Keratinocyte (primary cell): ENCODE data around the gene EFHD1. TPM values are rescaled to one million over a fixed set of nuclear protein-coding genes. Genes with fewer than 3 reads are reported as not detected.

Source experiments
- DNase-seq: peaks from one replicate; pipeline ENCODE4 v3.0.0-alpha.2; 2011; ENCODE audit warnings: low read depth, missing footprints, low spot score
- FAIRE-seq: peaks from 2 replicates; lab custom pipeline; 2011; peaks lifted over from hg19 to GRCh38; lab: Jason Lieb, UNC
- H2AFZ ChIP-seq: 2 replicates; pipeline ENCODE4 v1.6.0; 2012; ENCODE audit warnings: low read length, control low read depth, inconsistent platforms; ENCODE audit not compliant: control insufficient read depth
- H3K27ac ChIP-seq: 2 replicates; pipeline ENCODE4 v1.5.1; 2011; ENCODE audit warnings: low read length; ENCODE audit not compliant: control insufficient read depth, insufficient read depth
- H3K27me3 ChIP-seq: 3 replicates; pipeline ENCODE4 v1.6.0; 2011; ENCODE audit warnings: low read length; ENCODE audit not compliant: control insufficient read depth, insufficient read depth; ENCODE audit errors: extremely low read depth
- H3K36me3 ChIP-seq, 2 experiments: 2 replicates in 1 of 2; 3 replicates in 1 of 2; pipeline ENCODE4 v1.5.1; 2011; ENCODE audit warnings: low read length in 2 of 2, mild to moderate bottlenecking in 1 of 2; ENCODE audit not compliant: control insufficient read depth in 2 of 2, insufficient read depth in 2 of 2; ENCODE audit errors: extremely low read depth in 1 of 2
- H3K4me1 ChIP-seq: 3 replicates; pipeline ENCODE4 v1.5.1; 2011; ENCODE audit warnings: low read length; ENCODE audit not compliant: control insufficient read depth, insufficient read depth; ENCODE audit errors: extremely low read depth
- H3K4me2 ChIP-seq: 3 replicates; pipeline ENCODE4 v1.6.0; 2011; ENCODE audit warnings: low read depth, low read length; ENCODE audit not compliant: control insufficient read depth, insufficient read depth; ENCODE audit errors: extremely low read depth
- H3K4me3 ChIP-seq, 3 experiments: fragments of 200-600 bp in 1 of 3; sonication (generic) in 1 of 3; 2 replicates in 2 of 3; 3 replicates in 1 of 3; pipeline ENCODE4 v1.5.1; 2011 to 2016; ENCODE audit warnings: low read length in 3 of 3, mild to moderate bottlenecking in 3 of 3, control low read depth in 2 of 3, inconsistent platforms in 1 of 3, low read depth in 1 of 3, mixed read lengths in 1 of 3, mixed run types in 1 of 3, moderate library complexity in 1 of 3; ENCODE audit not compliant: control insufficient read depth in 2 of 3, insufficient read depth in 2 of 3; ENCODE audit errors: extremely low read depth in 1 of 3
- H3K79me2 ChIP-seq: 2 replicates; pipeline ENCODE4 v1.6.0; 2012; ENCODE audit warnings: low read length; ENCODE audit not compliant: control insufficient read depth, insufficient read depth
- H3K9ac ChIP-seq: 3 replicates; pipeline ENCODE4 v1.6.0; 2011; ENCODE audit warnings: low read length; ENCODE audit not compliant: control insufficient read depth, insufficient read depth; ENCODE audit errors: extremely low read depth
- H3K9me1 ChIP-seq: 3 replicates; pipeline ENCODE4 v1.6.0; 2011; ENCODE audit warnings: low read length; ENCODE audit not compliant: control insufficient read depth, insufficient read depth; ENCODE audit errors: extremely low read depth
- H3K9me3 ChIP-seq: 2 replicates; pipeline ENCODE4 v1.5.1; 2012; ENCODE audit warnings: low read depth, low read length; ENCODE audit not compliant: control insufficient read depth
- H4K20me1 ChIP-seq: 3 replicates; pipeline ENCODE4 v1.6.0; 2011; ENCODE audit warnings: low read length; ENCODE audit not compliant: control insufficient read depth, insufficient read depth; ENCODE audit errors: extremely low read depth
- EZH2 ChIP-seq: IDR thresholded peaks from one replicate; pipeline ENCODE4 v1.6.1; 2012; ENCODE audit warnings: inconsistent platforms, mild to moderate bottlenecking, low read length, moderate library complexity
- dilution Hi-C: fragments of 300-500 bp; cut with MboI; formaldehyde crosslinking; loops from one replicate; pipeline ENCODE4 v1.7.0; 2020; ENCODE audit warnings: low sequenced_read_pairs; ENCODE audit not compliant: extremely low pct_ligation_motif_present
- polyA plus RNA-seq, 5 experiments: library from polyadenylated mRNA; depleted of rRNA in 3 of 5; stranded (reverse) in 3 of 5; stranded (forward) in 1 of 5; unstranded in 1 of 5; fragments of >200 nt; gene quantifications; 1 replicate in 1 of 5; 2 replicates in 3 of 5; 3 replicates in 1 of 5; pipeline versions ENCODE4 v1.2.1 to v1.2.3, GENCODE V29; 2011 to 2012; ENCODE audit warnings: missing spikeins in 2 of 5, low read depth in 1 of 5, low replicate concordance in 1 of 5
- TF ChIP-seq, protein P1 (sequence below), 3 experiments: IDR thresholded peaks in 1 of 3; conservative IDR thresholded peaks in 1 of 3; optimal IDR thresholded peaks in 1 of 3; 2 replicates in 2 of 3; 3 replicates in 1 of 3; pipeline versions ENCODE3 to v1.5.1; 2011; ENCODE audit warnings: low read length in 3 of 3, mild to moderate bottlenecking in 3 of 3, moderate library complexity in 2 of 3, control low read depth in 1 of 3, inconsistent platforms in 1 of 3; ENCODE audit not compliant: insufficient read depth in 2 of 3; ENCODE audit errors: extremely low read depth in 1 of 3

EFHD1 gene
- polyA plus RNA-seq, 1 donor (not counting 4 experiments of a cell fraction or from before 2014, with no cell fraction given) = not detected

DNA sequence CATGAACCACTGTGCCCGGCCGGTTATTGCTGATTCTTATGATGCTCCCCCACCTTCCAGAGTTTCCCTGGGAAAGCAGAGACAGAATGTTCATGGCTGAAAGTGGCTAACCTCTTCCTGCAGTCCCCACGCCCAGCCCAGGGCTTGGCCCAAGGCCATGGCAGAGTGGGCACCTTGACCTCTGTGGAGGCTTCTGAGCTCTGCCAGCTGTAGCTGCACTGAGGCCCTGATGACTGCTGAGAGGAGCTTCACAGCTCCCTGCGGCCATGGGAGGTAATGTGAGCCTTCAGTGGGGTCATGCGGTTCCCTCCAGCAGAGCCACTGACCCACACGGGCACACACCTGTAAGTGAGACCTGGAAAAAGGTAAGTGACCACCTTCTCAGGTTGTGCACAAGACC lies 13.3 kb downstream of the EFHD1 start:
- H2AFZ ChIP-seq = no peak overlapping the region
- H3K4me1 ChIP-seq = no peaks in the 10 kb centered on the region
- H3K4me2 ChIP-seq = no peak overlapping the region
- FAIRE-seq (no peak), DNase-seq (no peak)
- dilution Hi-C loops = no loop called here
- no peak overlapping the region for H3K27ac ChIP-seq
- H3K9ac ChIP-seq = no peak overlapping the region
- no peak overlapping the region for H3K4me3 ChIP-seq
- no peaks in the 10 kb centered on the region for H3K79me2 ChIP-seq
- peaks cover 7% of the 10 kb centered on the region for H3K27me3 ChIP-seq
- no peaks in the 10 kb centered on the region for H4K20me1 ChIP-seq
- no peaks in the 10 kb centered on the region for H3K36me3 ChIP-seq
- H3K9me1 ChIP-seq = no peaks in the 10 kb centered on the region
- TF ChIP-seq, protein P1, sequence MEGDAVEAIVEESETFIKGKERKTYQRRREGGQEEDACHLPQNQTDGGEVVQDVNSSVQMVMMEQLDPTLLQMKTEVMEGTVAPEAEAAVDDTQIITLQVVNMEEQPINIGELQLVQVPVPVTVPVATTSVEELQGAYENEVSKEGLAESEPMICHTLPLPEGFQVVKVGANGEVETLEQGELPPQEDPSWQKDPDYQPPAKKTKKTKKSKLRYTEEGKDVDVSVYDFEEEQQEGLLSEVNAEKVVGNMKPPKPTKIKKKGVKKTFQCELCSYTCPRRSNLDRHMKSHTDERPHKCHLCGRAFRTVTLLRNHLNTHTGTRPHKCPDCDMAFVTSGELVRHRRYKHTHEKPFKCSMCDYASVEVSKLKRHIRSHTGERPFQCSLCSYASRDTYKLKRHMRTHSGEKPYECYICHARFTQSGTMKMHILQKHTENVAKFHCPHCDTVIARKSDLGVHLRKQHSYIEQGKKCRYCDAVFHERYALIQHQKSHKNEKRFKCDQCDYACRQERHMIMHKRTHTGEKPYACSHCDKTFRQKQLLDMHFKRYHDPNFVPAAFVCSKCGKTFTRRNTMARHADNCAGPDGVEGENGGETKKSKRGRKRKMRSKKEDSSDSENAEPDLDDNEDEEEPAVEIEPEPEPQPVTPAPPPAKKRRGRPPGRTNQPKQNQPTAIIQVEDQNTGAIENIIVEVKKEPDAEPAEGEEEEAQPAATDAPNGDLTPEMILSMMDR (optimal IDR thresholded peaks at IDR 0.05 in 1 of 3, IDR thresholded peaks at IDR 0.05 in 1 of 3, conservative IDR thresholded peaks at IDR 0.05 in 1 of 3; ENCODE audit: extremely low read depth in 1 of 3, insufficient read depth in 2 of 3, low read length in 3 of 3) = no peak
- TF ChIP-seq EZH2 = no peak
- H3K9me3 ChIP-seq = no peaks in the 10 kb centered on the region

DNA sequence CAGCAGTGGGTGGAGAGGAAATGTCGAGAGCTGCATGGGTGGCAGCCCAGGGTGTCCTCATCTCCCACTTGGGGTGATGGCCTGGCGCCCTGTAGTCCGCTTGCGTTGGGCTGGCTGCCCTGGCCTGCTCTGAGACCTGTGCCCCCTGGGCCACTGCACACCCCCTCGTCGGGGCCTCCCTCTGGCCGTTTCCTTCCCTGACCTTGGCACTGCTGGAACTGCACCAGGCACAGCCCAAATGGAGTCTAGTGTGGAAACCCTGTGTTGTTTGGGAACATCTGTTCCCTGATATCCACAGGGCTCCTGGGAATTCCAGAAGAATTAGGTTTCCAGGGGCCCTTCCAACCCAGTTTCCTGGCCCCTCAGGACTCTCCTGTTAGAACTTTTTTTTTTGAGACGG lies 13.9 kb downstream of the EFHD1 start:
- Histone ChIP-seq H3K4me3 (no peak overlapping the region), H2AFZ (no peak overlapping the region), H3K27me3 (peaks cover 4% of the 10 kb centered on the region), H3K79me2 (no peaks in the 10 kb centered on the region), H3K9ac (no peak overlapping the region), H3K36me3 (no peaks in the 10 kb centered on the region), H3K4me2 (no peak overlapping the region), H4K20me1 (no peaks in the 10 kb centered on the region), H3K4me1 (no peaks in the 10 kb centered on the region), H3K9me1 (no peaks in the 10 kb centered on the region), H3K9me3 (no peaks in the 10 kb centered on the region), H3K27ac (no peak overlapping the region)
- DNase-seq (no peak), FAIRE-seq (no peak)
- no peak for TF ChIP-seq EZH2
- TF ChIP-seq, protein P1 (optimal IDR thresholded peaks at IDR 0.05 in 1 of 3, IDR thresholded peaks at IDR 0.05 in 1 of 3, conservative IDR thresholded peaks at IDR 0.05 in 1 of 3; ENCODE audit: extremely low read depth in 1 of 3, insufficient read depth in 2 of 3, low read length in 3 of 3) = no peak
- dilution Hi-C loops = no loop called here
